ENCODE results near the gene C11orf68. TPM values are rescaled to one million over a fixed set of nuclear protein-coding genes. Genes with fewer than 3 reads are reported as not detected.

The C11orf68 gene
- total and polyA plus RNA-seq, 2 of the 8 experiments (the other 6 are each of a cell fraction or from before 2014, with no cell fraction given) = 24.0 to 51.2 TPM

GRCh38 chr11:65952052-65952521, 33.2 kb upstream of the C11orf68 start (continued):
- no peak for TF ChIP-seq CHD7 (IDR thresholded peaks at IDR 0.05; ENCODE audit: insufficient replicate concordance, low read length)
- no peak for TF ChIP-seq CTBP2 (IDR thresholded peaks at IDR 0.05; ENCODE audit: borderline replicate concordance, insufficient read depth, insufficient read length, low read length)
- TF ChIP-seq JUND (IDR thresholded peaks at IDR 0.05; ENCODE audit: low read length) = no peak
- no peak for TF ChIP-seq TAF7 (optimal IDR thresholded peaks at IDR 0.05; ENCODE audit: borderline replicate concordance, low read depth, low read length)
- TF ChIP-seq GABPA (IDR thresholded peaks at IDR 0.05; ENCODE audit: borderline replicate concordance, insufficient read depth, low read length) = no peak
- no peak for TF ChIP-seq TEAD4 (IDR thresholded peaks at IDR 0.05; ENCODE audit: low read depth, low read length)
- no peak for TF ChIP-seq TCF12 (IDR thresholded peaks at IDR 0.05; ENCODE audit: low read depth, low read length)
- TF ChIP-seq SIN3A (conservative IDR thresholded peaks at IDR 0.05 in 1 of 2, IDR thresholded peaks at IDR 0.05 in 1 of 2; ENCODE audit: low read depth in 1 of 2, low read length in 2 of 2) = no peak
- no peak for TF ChIP-seq RXRA (IDR thresholded peaks at IDR 0.05; ENCODE audit: insufficient read depth, low read depth, low read length)
- TF ChIP-seq POLR2A (IDR thresholded peaks at IDR 0.05; ENCODE audit: control extremely low read depth in 1 of 2, low read depth in 2 of 2, low read length in 2 of 2) = no peak
- TF ChIP-seq CBX5 (IDR thresholded peaks at IDR 0.05; ENCODE audit: low read depth, low read length) = no peak
- TF ChIP-seq BCL11A (IDR thresholded peaks at IDR 0.05; ENCODE audit: low read depth in 2 of 2, low read length in 2 of 2) = no peak
